A673 (cell line): ENCODE data around the gene BACE2. TPM values are rescaled to one million over a fixed set of nuclear protein-coding genes. Genes with fewer than 3 reads are reported as not detected.
"Not testable (repeated sequence)": the region's sequence is repeated elsewhere in the genome, so short reads cannot be mapped to it uniquely, and the experiment has no call there.

ENCODE experiments used
- BruUV-seq: library from RNA; stranded (reverse); fragments of 400-500 nt; replicated peaks from 2 replicates; lab custom pipeline; 2021; lab: Mats Ljungman, UMichigan
- CTCF ChIA-PET: fragments of 300-600 bp; sonication (Branson Sonifier 250); formaldehyde crosslinking; loops from one replicate; lab custom pipeline; 2022; ENCODE audit warnings: antibody characterized with exemption; lab: Charles Lee
- POLR2A ChIA-PET: fragments of 300-600 bp; sonication (Branson Sonifier 250); formaldehyde crosslinking; loops from one replicate; lab custom pipeline; 2022; ENCODE audit warnings: antibody characterized with exemption; ENCODE audit not compliant: low non-redundant PET; lab: Charles Lee
- DNase-seq: peaks from one replicate; pipeline ENCODE4 v3.0.0-alpha.2; 2015; ENCODE audit warnings: low spot score
- H3K27ac ChIP-seq: fragments of 200-600 bp; sonication (generic); 2 replicates; pipeline ENCODE4 v1.5.1; 2016; ENCODE audit warnings: mixed run types, low read depth, mild to moderate bottlenecking, mixed read lengths, antibody characterized with exemption, low read length; ENCODE audit not compliant: poor library complexity, severe bottlenecking
- H3K27me3 ChIP-seq: fragments of 200-600 bp; sonication (generic); replicated peaks from 2 replicates; pipeline ENCODE4 v1.6.1; 2017; ENCODE audit warnings: mixed run types, low read depth, mild to moderate bottlenecking, mixed read lengths, antibody characterized with exemption, low read length; ENCODE audit not compliant: insufficient read depth, poor library complexity
- H3K36me3 ChIP-seq: fragments of 200-600 bp; sonication (generic); 2 replicates; pipeline ENCODE4 v1.6.1; 2016; ENCODE audit warnings: mixed run types, mild to moderate bottlenecking, mixed read lengths, antibody characterized with exemption, low read length; ENCODE audit not compliant: insufficient read depth, poor library complexity, severe bottlenecking
- H3K4me1 ChIP-seq: fragments of 200-600 bp; sonication (generic); 2 replicates; pipeline ENCODE4 v1.6.1; 2017; ENCODE audit warnings: mixed run types, mild to moderate bottlenecking, mixed read lengths, antibody characterized with exemption, low read length; ENCODE audit not compliant: insufficient read depth, poor library complexity, severe bottlenecking
- H3K4me3 ChIP-seq: fragments of 200-600 bp; sonication (generic); 2 replicates; pipeline ENCODE4 v1.5.1; 2016; ENCODE audit warnings: low read depth, mixed run types, mild to moderate bottlenecking, mixed read lengths, low read length; ENCODE audit not compliant: poor library complexity, severe bottlenecking
- H3K9me3 ChIP-seq: fragments of 200-600 bp; sonication (generic); 2 replicates; pipeline ENCODE4 v1.6.1; 2016; ENCODE audit warnings: mixed run types, low read depth, mild to moderate bottlenecking, mixed read lengths, antibody characterized with exemption, low read length; ENCODE audit not compliant: poor library complexity, severe bottlenecking
- CTCF ChIP-seq: fragments of 300-800, 200-600 bp; sonication (generic); conservative IDR thresholded peaks from 2 replicates; pipeline ENCODE4 v1.5.1; 2017; ENCODE audit warnings: low read depth, mild to moderate bottlenecking, antibody characterized with exemption, low read length, moderate library complexity, mixed read lengths
- EZH2 ChIP-seq: fragments of 200-600 bp; sonication (generic); IDR thresholded peaks from 2 replicates; pipeline ENCODE4 v1.6.1; 2017; ENCODE audit warnings: borderline replicate concordance, low read depth, mild to moderate bottlenecking, mixed read lengths, antibody characterized with exemption, low read length; ENCODE audit not compliant: poor library complexity, severe bottlenecking
- intact Hi-C: fragments of 100-400 bp; cut with micrococcal nuclease; formaldehyde crosslinking; loops from one replicate; pipeline ENCODE4 v1.10.0; 2022; ENCODE audit not compliant: unreplicated experiment
- total RNA-seq: library from RNA; stranded (reverse); gene quantifications from 2 replicates; pipeline ENCODE4 v1.2.3, GENCODE V29; 2021

BACE2 gene
- total RNA-seq, 1 experiment from 2014 or later, result 6.9 TPM

GRCh38 chr21:41195311-41195710 lies 27.4 kb downstream of the BACE2 start:
- CTCF ChIA-PET, result no interaction called here

GRCh38 chr21:41196993-41197392 lies 29.0 kb downstream of the BACE2 start:
- no TSS peak for BruUV-seq
- Histone ChIP-seq H3K36me3 (no peaks in the 10 kb centered on the region), H3K27me3 (no peaks in the 10 kb centered on the region), H3K4me3 (no peak overlapping the region), H3K9me3 (no peaks in the 10 kb centered on the region), H3K27ac (no peak overlapping the region), H3K4me1 (no peaks in the 10 kb centered on the region)
- POLR2A ChIA-PET, result no interaction called here
- CTCF ChIA-PET, result interaction anchor here (0.7 kb wide), 1 partner anchor 86 kb away, joined by 3 read pairs; no protein-coding TSS in a partner anchor
- intact Hi-C loops, result no loop called here
- TF ChIP-seq CTCF (no peak), EZH2 (no peak)
- DNase-seq, result no peak

More at GRCh38 chr21:41195311-41195710, 27.4 kb downstream of the BACE2 start:
- TF ChIP-seq CTCF (no peak), EZH2 (no peak)
- DNase-seq, result no peak
- Histone ChIP-seq H3K36me3 (no peaks in the 10 kb centered on the region), H3K4me1 (no peaks in the 10 kb centered on the region), H3K9me3 (no peaks in the 10 kb centered on the region), H3K4me3 (no peak overlapping the region), H3K27me3 (no peaks in the 10 kb centered on the region), H3K27ac (no peak overlapping the region)
- POLR2A ChIA-PET, result no interaction called here
- no TSS peak for BruUV-seq
- intact Hi-C loops, result no loop called here

- no peak for DNase-seq
- no peak for TF ChIP-seq CTCF
- no peak for TF ChIP-seq EZH2
- ChIA-PET CTCF (no interaction called here), POLR2A (no interaction called here)
- no TSS peak for BruUV-seq
- H3K4me1 ChIP-seq, result no peaks in the 10 kb centered on the region
- no peaks in the 10 kb centered on the region for H3K36me3 ChIP-seq
- intact Hi-C loops, result no loop called here
- H3K9me3 ChIP-seq, result no peaks in the 10 kb centered on the region
- no peaks in the 10 kb centered on the region for H3K27me3 ChIP-seq
- no peak overlapping the region for H3K27ac ChIP-seq
- no peak overlapping the region for H3K4me3 ChIP-seq
Observed at GRCh38 chr21:41197582-41197981, 29.6 kb downstream of the BACE2 start.

GRCh38 chr21:41198647-41199046 lies 30.7 kb downstream of the BACE2 start:
- POLR2A ChIA-PET, intact Hi-C loops, DNase-seq, H3K27me3 ChIP-seq, BruUV-seq, H3K4me1 ChIP-seq, H3K9me3 ChIP-seq, H3K4me3 ChIP-seq, H3K36me3 ChIP-seq, CTCF ChIA-PET, H3K27ac ChIP-seq: not testable (repeated sequence)
